HG02759 (cell line): ENCODE data around the gene HORMAD1.
"Not testable (repeated sequence)": the region's sequence is repeated elsewhere in the genome, so short reads cannot be mapped to it uniquely, and the experiment has no call there.

ENCODE experiments used
- ATAC-seq: cut with Tn5 transposase; IDR thresholded peaks from one replicate; pipeline ENCODE4 v1.9.1; 2021; ENCODE audit warnings: mild to moderate bottlenecking, moderate library complexity; ENCODE audit not compliant: unreplicated experiment

The HORMAD1 gene, protein sequence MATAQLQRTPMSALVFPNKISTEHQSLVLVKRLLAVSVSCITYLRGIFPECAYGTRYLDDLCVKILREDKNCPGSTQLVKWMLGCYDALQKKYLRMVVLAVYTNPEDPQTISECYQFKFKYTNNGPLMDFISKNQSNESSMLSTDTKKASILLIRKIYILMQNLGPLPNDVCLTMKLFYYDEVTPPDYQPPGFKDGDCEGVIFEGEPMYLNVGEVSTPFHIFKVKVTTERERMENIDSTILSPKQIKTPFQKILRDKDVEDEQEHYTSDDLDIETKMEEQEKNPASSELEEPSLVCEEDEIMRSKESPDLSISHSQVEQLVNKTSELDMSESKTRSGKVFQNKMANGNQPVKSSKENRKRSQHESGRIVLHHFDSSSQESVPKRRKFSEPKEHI

DNA sequence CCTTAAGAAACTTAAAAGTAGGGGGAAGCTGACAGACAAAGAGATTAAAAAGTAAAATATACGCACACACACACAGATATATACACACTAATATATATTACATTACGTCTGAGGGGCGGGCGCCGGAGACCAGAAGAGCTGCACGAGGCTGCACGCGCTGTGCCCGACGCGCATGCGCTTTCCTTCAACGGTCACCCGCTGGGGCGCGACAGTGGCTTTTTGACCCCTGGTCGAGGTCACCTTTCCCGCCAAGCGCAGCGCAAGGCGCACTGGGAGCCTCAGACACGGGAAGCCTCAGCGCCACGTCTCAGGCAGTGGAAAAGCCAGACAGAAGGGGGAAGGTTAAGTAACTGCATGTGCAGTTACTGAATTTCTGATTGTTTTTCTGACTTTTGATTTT lies at the start of gene HORMAD1:
HORMAD1 (minus strand) TSS at position 193 of the 400 bp plus-strand sequence. CDS start 1,390 bp downstream, outside the sequence.
- ATAC-seq: no peak

DNA sequence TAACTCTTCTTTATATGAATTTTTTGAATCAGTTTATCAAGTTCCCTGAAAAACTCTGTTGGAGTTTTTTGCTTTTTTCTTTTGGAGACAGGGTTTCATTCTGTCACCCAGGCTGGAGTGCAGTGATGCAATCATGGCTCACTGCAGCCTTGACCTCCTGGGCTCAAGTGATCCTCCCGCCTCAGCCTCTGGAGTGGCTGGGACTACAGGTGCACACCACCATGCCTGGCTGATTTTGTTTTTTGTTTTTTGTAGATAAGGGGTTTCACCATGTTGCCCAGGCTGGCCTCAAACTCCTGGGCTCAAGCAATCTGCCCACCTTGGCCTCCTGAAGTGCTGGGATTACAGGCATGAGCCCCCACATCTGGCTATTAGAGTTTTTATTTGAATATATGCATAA lies 47.0 kb upstream of the HORMAD1 start:
- not testable (repeated sequence) for ATAC-seq

DNA sequence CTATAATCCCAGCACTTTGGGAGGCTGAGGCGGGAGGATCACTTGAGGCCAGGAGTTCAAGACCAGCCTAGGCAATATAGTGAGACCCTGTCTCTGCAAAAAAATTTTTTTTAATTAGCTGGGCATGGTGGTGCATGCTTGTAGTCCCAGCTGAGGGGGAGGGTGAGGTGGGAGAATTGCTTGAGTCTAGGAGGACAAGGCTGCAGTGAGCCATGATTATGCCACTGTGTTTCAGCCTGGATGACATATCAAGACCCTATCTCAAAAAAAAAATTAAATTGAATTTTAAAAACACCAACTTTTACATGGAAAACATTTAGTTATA lies 45.2 kb upstream of the HORMAD1 start:
- ATAC-seq: not testable (repeated sequence)

DNA sequence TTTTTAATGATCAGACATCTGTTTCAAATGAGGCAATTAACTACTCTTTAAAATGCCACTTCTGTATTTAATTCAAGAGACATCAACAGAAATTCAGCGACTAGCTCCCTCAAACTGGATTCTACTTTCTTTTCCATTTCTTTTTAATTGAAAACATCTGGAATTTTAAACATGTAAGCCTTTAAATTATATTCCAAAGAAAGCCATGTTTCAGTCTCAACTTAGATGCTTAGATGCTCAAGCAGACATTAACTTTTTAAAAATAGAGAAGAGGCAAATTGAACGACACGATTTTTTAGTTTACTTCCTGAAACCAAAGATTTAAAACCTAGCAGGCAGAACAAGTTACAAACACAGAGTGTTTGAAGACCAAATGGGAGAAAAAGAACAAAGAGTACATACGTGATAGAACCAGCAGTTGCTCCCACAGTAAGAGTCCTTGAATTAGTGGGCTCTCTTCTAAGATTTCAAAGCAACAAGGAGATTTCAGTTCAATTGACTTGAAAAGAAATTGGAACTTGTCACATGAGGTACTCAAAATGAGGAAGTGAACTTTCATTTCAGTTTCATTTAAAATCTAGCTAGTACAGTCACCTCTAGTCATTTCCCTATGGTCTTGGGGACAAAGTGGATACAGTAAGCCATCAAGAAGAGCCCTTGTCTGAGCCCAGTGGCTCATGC lies 44.7 kb upstream of the HORMAD1 start, which contains the start of gene CTSS:
CTSS (minus strand) TSS at position 483 of the 681 bp plus-strand sequence. CDS start 1,015 bp downstream, outside the sequence.
- peak; percentile 89 for ATAC-seq

DNA sequence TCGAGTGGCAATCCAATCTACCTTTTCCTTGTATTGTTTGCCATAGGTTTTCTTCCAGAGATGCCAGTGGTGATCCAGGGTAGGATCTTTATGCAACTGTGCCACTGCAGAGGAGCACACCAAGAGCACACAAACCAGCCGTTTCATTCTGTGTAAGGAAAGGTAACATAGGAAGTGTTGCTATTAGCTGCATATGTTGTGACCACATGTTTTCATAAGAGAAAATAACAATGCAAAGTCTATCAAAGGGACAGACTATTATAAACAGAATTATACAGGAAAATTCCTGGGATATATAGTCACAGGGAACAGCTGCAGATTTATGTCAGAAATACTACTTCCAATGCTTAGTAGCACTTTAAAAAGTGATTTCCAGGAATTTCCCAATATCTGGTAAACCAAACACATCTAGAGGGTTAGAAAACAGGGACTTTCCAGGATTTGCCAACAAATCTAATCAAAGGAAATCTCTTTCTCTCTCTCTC lies 44.0 kb upstream of the HORMAD1 start:
- no peak for ATAC-seq

DNA sequence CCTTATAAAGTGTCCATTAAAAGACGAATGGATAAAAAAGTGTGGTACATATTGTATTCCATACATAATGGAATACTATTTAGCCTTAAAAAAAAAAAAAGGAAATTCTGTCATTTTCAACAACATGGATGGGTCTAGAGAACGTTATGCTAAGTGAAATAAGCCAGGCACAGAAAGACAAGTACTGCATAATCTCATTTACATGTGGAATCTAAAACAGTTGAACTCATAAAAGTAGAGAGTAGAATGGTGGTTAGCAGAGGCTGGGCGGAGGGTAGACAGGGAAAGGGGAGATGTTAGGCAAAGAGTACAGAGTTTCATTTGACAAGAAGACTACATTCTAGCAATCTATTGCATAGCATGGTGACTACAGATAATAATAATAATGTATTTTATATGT lies 42.3 kb upstream of the HORMAD1 start:
- ATAC-seq: no peak

DNA sequence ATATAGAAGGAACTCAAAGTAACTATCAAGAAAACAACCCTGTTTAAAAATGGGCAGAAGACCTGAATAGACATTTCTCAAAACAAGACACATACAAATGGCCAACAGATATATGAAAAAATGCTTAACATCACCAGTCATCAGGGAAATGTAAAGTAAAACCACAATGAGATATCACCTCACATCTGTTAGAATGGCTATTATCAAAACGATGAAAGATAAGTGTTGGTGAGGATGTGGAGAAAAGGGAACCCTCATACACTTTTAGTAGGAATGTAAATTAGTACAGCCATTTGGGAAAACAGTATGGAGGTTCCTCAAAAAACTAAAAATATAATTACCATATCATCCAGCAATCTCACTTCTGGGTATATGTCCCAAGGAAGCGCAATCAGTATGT lies 41.9 kb upstream of the HORMAD1 start:
- ATAC-seq: no peak

DNA sequence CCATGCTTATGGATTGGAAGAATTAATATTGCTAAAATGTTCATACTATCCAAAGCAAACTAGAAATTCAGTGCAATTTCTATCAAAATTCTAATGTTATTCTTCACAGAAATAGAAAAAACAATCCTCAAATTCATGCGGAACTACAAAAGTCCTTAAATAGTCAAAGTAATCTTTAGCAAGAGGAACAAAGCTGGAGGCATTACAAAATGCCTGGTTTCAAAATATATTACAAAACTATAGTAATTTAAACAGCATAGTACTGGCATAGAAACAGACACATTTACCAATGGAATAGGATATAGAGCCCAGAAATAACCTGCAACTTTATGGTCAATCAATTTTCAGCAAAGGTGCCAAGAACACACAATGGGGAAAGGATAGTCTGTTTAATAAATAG lies 41.1 kb upstream of the HORMAD1 start:
- ATAC-seq: no peak

DNA sequence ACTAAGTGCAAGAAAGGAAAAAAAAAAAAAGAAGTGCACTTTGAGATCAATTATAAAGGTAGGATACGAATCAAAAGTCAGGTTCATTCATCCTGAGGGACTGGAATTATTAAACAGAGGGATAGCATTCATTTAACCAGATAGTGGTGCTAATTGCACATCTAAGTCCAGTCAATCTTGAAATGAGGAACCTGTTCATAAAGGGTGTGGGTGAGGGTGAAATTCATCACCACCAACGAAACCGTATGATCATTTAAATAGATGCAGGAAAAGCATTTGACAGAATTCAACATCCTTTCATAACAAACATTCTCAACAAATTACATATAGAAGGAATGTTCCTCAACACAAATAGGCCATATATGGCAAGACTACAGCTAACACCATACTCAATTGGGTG lies 39.3 kb upstream of the HORMAD1 start:
- no peak for ATAC-seq

DNA sequence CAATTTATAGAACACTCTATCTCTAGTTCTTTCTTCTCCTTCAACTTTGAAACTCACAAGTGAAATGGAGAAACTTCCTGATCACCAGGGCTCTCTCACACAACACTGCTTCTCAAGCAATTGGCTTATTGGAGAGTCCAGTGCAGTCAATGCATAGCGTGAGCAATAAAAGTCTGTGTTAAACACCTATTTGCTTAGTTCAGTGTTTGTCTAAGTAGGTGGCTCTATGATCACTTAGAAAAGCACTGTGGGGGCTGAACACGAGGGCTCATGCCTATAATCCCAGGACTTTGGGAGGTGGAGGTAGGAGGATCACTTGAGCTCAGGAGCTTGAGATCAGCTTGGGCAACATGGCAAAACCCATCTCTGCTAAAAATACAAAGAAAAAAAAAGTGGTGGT lies 32.7 kb upstream of the HORMAD1 start:
- ATAC-seq: no peak

DNA sequence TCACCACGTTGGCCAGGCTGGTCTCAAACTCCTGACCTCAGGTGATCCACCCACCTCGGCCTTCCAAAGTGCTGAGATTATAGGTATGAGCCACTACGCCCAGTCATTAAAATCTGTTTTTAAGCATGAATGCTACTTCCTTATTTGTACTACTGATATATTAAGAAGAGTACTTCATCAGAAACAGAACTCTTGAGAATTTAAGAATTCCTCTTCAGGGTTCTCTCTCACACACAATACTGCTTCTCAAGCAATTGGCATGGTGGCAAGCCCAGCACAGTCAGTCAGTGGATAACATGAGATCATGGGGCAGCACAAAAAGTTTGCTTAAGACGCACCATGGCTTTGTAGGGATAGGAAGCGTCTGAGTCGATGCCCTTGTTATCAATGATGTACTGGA lies 30.7 kb upstream of the HORMAD1 start:
- no peak for ATAC-seq

DNA sequence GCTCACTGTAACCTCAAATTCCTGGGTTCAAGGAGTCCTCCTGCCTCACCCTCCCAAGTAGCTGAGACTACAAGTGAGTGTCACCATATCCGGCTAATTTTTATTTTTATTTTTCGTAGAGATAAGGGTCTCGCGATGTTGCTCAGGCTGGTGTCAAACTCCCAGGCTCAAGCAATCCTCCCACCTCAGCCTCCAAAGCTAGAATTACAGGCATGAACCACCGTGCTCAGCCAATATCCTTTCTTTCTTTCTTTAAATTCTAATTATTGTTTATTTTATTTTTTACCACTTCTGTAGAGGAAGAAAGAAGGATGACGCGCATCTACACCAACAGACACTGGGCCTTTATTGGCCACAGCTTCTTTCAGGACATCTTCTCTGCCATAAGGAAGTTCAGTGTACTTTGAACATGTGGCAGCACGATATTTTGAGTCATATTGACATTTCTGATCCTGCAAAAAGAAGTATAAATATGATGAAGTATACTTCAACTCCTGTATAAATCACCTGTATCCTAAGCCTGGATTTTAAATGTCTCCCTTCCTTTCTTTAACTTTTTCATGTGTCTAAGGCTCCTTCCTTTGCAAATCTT lies 29.1 kb upstream of the HORMAD1 start:
- no peak for ATAC-seq

DNA sequence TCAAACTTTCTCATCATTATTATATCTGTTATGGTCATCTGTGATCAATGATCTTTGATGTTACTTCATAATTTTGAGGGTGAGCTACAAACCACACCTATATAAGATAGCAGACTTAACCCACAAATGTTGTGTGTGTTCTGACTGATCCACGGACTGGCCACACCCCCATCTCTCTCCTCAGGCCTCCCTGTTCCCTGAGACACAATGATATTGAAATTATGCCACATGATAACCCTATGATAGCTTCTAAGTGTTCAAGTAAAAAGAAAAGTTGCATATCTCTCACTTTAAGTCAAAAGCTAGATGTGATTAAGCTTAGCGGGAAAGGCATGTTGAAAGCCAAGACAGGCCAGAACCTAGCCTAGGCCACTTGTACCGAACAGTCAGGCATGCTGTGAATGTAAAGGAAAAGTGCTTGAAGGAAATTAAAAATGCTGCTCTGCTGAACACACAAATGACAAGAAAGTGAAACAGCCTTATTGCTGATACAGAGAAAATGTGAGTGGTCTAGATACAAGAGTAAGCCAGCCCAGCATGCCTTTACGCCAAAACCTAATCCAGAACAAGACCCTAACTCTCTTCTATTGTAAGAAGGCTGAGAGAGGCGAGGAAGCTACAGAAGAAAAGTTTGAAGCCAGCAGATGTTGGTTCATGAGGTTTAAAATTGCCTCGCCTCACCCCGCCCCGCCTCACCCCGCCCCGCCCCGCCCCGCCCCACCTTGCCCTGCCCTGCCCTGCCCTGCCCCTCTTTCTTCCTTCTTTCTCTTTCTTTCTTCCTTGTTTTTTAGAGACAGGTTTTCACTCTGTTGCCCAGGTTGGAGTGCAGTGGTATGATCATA lies 28.4 kb upstream of the HORMAD1 start:
- no peak for ATAC-seq

DNA sequence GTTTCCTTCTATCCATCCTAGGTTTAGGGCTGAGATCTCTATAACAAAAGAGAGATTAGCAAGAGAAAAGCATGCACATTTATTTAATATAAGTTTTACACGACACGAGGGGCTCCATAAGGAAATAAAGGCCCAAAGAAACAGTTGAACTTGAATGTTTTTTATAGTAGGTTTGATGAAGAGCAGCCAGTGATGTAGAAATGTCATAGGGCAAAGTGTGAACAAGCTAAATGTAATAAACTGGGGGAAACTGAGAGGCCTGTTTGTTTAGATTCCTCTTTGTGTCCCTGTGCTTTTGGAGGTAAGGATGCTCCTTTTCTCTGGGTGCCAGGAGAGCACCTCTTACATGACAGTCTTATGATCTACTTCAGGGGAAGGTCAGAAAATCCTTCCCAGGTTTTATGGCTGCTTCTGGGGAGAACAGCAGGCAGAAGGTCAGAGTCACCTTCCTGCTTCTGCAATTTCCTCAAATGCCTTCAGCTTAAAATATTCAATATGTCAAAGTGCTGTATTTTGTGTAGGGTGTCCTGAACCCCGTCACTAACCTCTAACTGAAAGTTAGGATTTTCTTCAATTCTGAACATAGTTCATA lies 9.5 kb upstream of the HORMAD1 start:
- no peak for ATAC-seq

DNA sequence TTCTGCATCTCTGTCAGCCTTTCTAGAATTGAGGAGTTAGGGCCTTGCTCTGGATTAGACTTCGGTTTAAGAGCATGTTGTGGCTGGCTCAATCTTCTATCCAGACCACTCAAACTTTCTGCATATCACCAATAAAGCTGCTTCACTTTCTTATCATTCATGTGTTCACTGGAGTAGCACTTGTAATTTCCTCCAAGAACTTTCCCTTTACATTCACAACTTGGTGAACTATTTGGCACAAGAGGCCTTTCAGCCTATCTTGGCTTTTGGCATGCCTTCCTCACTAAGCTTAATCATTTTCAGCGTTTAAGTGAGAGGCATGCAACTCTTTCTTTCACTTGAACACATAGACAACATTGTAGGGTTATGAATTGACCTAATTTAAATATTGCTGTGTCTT lies 3.6 kb upstream of the HORMAD1 start:
- ATAC-seq: no peak

DNA sequence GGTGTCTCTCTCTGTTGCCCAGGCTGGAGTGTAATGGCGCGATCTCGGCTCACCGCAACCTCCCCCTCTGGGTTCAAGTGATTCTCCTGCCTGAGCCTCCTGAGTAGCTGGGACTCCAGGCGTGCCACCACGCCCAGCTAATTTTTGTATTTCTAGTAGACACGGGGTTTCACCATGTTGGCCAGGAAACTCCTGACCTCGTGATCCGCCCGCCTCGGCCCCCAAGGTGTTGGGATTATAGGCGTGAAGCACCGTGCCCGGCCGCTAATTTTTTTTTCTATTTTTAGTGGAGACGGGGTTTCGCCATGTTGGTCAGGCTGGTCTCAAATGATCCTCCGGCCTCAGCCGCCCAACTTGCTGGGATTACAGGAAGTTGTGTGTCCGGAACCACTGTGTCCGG lies 597 bp downstream of the HORMAD1 start:
- ATAC-seq: no peak

DNA sequence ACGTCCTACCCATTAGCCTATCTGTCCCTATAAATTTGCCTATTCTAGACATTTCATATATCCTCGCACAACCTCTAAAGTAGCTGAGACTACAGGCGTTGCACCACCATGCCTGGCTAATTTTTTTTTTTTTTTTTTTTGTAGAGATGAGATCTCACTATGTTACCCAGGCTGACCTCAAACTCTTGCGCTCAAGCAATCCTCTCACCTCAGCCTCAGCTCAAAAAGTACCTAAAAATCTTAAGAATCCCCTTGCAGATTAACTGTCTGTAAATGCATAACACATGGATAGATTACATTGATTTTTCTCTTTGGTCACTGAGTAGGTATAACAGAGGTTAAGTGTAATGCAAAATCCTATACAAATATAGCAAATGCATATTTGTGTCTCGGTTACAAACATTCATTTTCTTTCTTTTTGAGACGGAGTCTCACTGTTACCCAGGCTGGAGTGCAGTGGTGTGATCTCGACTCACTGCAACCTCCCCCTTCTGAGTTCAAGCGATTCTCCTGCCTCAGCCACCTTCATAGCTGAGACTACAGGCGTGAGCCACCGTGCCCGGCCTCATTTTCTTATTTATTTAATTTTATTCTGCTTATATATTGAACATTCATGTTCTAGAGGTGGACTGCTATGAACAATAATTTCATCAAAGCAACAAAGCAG lies 2.3 kb downstream of the HORMAD1 start:
- no peak for ATAC-seq

DNA sequence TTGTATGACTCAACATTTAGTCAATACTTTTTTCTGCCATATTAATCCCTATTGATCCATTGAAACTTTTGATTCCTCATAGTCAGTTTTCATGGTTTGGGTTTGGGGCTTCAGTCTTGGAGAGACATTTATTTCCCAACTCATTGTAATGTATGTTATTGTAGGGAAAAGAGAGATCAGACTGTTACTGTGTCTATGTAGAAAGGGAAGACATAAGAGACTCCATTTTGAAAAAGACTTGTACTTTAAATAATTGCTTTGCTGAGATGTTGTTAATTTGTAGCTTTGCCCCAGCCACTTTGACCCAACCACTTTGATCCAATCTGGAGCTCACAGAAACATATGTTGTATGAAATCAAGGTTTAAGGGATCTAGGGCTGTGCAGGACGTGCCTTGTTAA lies 11.7 kb downstream of the HORMAD1 start:
- not testable (repeated sequence) for ATAC-seq

DNA sequence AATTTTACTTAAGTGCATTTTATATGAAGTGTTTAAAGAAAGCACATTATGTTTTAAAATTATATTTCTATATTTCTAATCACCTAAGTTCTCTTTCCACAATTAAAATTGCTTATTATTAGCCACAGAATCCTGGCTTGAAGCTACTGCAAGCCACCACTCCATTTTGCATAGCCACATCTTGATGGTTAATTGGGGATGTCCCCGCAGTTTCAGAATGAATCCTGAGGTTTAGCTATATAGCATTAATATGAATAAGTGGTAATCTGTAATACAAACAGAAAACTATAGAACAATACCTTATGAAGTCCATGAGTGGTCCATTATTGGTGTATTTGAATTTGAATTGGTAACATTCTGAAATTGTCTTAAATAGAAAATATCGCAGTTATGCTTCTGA lies 12.1 kb downstream of the HORMAD1 start:
- no peak for ATAC-seq

DNA sequence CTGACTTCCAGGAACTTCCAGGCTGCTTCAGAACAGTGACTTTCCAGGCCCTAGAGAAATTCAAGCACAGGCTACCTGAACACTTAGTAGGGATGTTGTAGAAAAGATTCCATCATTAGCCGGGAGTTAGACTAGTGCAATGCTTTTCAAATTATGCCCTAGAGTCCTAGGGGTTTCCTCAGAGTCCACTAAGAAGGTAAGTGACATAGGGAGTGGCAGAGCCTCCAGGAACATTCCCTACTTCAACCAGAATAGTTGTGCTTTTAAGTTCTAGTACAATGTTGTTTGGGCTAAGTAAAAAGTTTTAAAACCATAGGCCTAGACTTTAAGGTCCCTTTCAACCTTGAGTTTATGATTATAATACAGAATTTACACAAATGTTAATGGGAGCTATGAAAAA lies 14.6 kb downstream of the HORMAD1 start:
- ATAC-seq: no peak
